ENCODE results near the gene NCLN.
A peak's percentile ranks its signal among the peaks of the same experiment; 100 is the strongest.
"Not testable (repeated sequence)": the region's sequence is repeated elsewhere in the genome, so short reads cannot be mapped to it uniquely, and the experiment has no call there.

Gene NCLN

DNA sequence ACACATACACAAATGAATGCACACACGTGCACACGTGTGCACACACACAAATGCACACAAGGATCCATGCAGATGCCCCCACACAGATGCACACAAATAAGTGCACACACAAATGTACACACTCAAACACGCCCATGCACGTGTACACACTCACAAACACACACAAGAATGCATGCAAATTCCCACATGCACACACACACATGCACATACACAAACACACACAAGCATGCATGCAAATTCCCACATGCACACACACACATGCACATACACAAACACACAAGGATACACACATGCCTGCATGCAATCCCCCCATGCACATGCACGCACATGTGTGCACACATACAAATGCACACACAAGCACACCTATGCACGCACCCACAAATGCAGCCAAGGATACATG lies 36.6 kb upstream of the NCLN start:
- no peaks in the 10 kb centered on the region for H3K27me3 Mint-ChIP-seq
- DNase-seq (ENCODE audit: low spot score in 2 of 2) (no peak), ATAC-seq (replicated peaks; ENCODE audit: extremely low read depth, poor library complexity, severe bottlenecking) (no peak)
- no peak overlapping the region for H3K27ac Mint-ChIP-seq (ENCODE audit: low read depth)
- H3K4me3 Mint-ChIP-seq, result no peak overlapping the region
- peaks cover 2% of the 10 kb centered on the region for H3K36me3 Mint-ChIP-seq (ENCODE audit: insufficient read depth)
- H3K4me1 Mint-ChIP-seq, result peaks cover 5% of the 10 kb centered on the region
- H3K9me3 Mint-ChIP-seq, result no peaks in the 10 kb centered on the region

DNA sequence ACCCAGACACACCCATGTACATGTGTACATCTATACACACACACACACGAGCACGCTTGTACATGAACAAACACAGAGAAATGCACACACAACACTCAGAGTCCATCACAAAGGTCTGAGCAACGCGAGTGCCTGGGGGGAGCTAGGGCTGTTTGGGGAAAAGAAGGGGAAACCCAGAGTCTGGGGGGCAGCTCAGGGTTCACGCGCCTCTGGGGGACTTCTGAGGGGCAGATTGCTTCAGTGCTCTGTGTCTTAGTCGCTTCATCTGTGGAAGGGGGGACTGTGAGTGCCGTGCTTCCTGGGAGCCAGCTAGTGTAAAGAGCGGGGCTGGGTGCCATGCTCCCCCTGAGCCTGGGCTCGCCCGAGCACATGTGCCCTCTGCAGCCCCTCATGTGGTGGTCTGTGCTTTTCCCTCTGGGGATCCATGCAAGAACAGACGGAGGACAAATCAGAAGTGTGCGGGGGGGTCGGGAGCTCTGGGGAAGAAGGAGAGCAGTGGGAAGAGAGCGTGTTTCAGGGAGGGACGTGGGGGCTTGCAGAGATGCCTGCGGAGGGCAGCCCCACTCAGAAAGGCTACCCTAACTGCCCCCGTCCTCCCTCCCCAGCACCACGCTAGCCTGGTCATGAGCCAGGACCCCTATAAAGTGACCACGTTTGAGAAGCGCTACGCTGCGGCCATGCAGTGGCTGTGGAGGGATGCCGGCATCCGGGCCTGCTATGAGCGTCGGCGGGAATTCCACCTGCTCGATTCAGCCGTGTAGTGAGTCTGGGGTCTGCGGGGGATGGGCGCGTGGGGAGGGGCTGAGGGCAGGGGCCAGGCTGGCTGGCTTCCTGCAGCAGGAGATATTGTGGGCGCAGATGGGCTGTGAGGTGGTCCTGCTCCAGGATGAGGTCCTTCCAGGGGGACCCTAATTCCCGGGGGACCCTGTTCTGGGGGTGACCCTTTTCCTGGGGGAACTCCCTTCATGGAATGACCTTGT lies 35.9 kb upstream of the NCLN start:
- no peak overlapping the region for H3K27ac Mint-ChIP-seq (ENCODE audit: low read depth)
- H3K4me1 Mint-ChIP-seq, result peaks cover 5% of the 10 kb centered on the region
- peaks cover 3% of the 10 kb centered on the region for H3K36me3 Mint-ChIP-seq (ENCODE audit: insufficient read depth)
- no peak overlapping the region for H3K4me3 Mint-ChIP-seq
- no peaks in the 10 kb centered on the region for H3K27me3 Mint-ChIP-seq
- H3K9me3 Mint-ChIP-seq, result no peaks in the 10 kb centered on the region
- ATAC-seq (replicated peaks; ENCODE audit: extremely low read depth, poor library complexity, severe bottlenecking), result no peak
- no peak for DNase-seq (ENCODE audit: low spot score in 2 of 2)

DNA sequence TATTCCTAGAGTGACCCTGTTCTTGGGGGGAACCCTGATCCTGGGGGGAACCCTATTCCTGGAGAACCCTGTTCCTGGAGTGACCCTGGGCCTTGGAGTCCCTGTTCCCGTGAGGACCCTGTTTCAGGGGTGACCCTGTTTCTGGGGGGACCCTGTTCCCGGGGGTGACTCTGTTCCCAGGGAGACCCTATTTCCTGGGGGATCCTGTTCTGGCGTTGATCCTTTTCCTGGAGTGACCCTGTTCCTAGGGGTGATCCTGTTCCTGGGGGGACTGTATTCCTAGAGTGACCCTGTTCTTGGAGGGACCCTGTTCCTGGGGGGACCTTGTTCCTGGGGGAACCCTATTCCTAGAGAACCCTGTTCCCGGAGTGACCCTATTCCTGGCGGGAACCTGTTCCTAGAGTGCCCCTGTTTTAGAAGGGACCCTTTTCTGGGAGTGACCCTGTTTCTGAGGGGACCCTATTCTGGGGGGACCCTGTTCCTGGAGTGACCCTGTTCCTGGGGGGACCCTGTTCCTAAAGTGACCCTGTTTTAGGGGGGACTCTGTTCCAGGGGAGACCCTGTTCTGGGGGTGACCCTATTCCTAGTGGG lies 34.9 kb upstream of the NCLN start:
- H3K27me3 Mint-ChIP-seq, result no peaks in the 10 kb centered on the region
- no peak overlapping the region for H3K27ac Mint-ChIP-seq (ENCODE audit: low read depth)
- H3K9me3 Mint-ChIP-seq, result no peaks in the 10 kb centered on the region
- ATAC-seq (replicated peaks; ENCODE audit: extremely low read depth, poor library complexity, severe bottlenecking), result no peak
- DNase-seq (ENCODE audit: low spot score in 2 of 2), result no peak
- no peak overlapping the region for H3K4me3 Mint-ChIP-seq
- peaks cover 4% of the 10 kb centered on the region for H3K36me3 Mint-ChIP-seq (ENCODE audit: insufficient read depth)
- peaks cover 5% of the 10 kb centered on the region for H3K4me1 Mint-ChIP-seq

DNA sequence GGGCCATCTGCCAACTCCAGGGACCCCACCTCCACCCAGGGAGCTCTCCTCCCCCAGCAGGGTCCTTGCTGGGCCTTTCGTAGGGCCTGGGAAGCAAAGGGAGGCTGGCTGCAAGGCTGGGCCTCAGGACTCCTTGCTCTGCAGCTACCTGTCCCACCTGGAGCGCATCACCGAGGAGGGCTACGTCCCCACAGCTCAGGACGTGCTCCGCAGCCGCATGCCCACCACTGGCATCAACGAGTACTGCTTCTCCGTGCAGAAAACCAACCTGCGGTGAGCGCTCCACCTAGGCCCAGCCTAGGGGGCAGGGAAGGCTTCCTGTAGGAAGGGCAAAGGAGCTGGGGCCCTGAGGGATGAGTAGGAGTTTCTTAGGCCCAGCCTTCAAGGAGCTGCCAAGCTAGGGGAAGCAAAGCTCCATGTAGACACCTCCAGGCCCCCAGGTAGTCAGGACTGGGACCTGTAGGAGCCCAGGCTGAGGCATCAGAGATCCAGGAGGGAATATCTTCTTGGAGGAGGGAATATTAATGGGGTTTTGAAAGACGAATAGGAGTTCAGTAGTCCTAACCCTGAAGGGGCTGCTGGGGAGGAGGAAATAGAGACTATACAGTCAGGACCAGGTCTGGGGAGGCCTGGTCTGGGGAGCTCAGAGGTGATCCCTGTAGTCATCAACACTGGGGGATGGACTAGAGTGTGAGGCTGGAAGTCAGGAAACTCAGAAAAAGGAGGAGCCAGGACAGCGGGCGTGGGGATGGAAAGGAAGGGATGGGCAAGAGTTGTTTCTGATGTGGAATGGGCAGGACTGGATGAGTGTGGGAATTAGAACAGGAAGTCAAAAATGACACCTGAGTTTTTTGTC lies 33.9 kb upstream of the NCLN start:
- peaks cover 1% of the 10 kb centered on the region for H3K4me1 Mint-ChIP-seq
- DNase-seq (ENCODE audit: low spot score in 2 of 2) (no peak), ATAC-seq (replicated peaks; ENCODE audit: extremely low read depth, poor library complexity, severe bottlenecking) (no peak)
- H3K4me3 Mint-ChIP-seq, result no peak overlapping the region
- H3K36me3 Mint-ChIP-seq (ENCODE audit: insufficient read depth), result peaks cover 3% of the 10 kb centered on the region
- H3K27ac Mint-ChIP-seq (ENCODE audit: low read depth), result no peak overlapping the region
- no peaks in the 10 kb centered on the region for H3K9me3 Mint-ChIP-seq
- H3K27me3 Mint-ChIP-seq, result no peaks in the 10 kb centered on the region

DNA sequence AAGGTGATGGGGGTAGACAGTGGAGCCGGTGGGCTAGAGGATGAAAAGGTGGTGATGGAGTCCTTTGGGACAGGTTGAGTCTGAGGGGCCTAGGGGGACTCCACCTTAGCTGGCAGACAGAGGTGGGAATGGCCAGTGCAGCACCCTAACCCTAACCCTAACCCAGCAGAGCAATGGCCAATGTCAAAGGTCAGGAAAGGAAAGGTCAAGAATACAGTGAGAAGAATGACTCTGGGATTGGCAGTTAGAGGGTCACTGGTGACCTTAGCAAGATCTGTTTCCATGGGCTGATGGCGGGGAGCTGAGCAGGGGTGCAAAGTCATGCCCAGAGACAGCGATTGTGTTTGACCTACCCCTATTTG lies 33.3 kb upstream of the NCLN start:
- no peak overlapping the region for H3K27ac Mint-ChIP-seq (ENCODE audit: low read depth)

DNA sequence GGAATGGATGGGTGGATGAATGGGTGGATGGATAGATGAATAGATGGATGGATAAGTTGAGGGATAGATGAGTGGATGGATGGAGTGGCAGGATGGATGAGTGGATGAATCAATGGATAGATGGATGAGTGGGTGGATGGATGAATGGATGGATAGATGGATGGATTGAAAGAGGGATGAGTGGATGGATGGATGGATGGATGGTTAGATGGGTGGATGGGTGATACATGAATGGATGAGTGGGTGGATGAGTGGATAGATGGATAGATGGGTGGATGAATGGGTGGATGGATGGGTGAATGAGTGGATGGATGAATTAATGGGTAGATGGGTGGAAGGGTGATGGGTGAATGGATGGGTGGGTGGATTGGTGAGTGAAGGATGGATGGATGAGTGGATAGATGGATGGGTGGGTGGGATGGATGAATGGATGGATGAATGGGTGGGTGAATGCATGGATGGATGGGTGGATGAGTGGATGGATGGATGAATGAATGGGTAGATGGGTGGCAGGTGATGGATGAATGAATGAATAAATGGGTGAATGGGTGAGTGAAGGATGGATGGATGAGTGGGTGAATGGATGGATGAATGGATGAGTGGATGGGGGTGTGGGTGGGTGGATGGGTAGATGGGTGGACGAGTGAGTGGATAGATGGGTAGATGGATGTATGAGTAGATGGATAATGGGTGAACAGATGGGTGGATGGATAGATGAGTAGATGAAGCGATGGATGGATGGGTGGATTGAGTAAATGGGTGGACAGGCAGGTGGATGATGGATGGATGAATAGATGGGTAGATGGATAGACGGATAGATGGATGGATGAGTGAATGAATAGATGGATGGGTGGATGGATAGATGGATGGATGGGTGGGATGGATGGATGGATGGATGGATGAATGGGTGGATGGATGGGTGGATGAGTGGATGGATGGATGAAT lies 32.2 kb upstream of the NCLN start:
- DNase-seq (ENCODE audit: low spot score in 2 of 2) (no peak), ATAC-seq (replicated peaks; ENCODE audit: extremely low read depth, poor library complexity, severe bottlenecking) (no peak)
- Mint-ChIP-seq H3K9me3 (no peaks in the 10 kb centered on the region), H3K27me3 (no peaks in the 10 kb centered on the region), H3K36me3 (ENCODE audit: insufficient read depth) (peaks cover 3% of the 10 kb centered on the region), H3K4me3 (no peak overlapping the region), H3K27ac (ENCODE audit: low read depth) (no peak overlapping the region), H3K4me1 (no peaks in the 10 kb centered on the region)

More for the DNA sequence above, 33.3 kb upstream of the NCLN start:
- ATAC-seq (replicated peaks; ENCODE audit: extremely low read depth, poor library complexity, severe bottlenecking) (no peak), DNase-seq (ENCODE audit: low spot score in 2 of 2) (no peak)
- Mint-ChIP-seq H3K4me3 (no peak overlapping the region), H3K9me3 (no peaks in the 10 kb centered on the region), H3K36me3 (ENCODE audit: insufficient read depth) (peaks cover 2% of the 10 kb centered on the region), H3K27me3 (no peaks in the 10 kb centered on the region), H3K4me1 (no peaks in the 10 kb centered on the region)

DNA sequence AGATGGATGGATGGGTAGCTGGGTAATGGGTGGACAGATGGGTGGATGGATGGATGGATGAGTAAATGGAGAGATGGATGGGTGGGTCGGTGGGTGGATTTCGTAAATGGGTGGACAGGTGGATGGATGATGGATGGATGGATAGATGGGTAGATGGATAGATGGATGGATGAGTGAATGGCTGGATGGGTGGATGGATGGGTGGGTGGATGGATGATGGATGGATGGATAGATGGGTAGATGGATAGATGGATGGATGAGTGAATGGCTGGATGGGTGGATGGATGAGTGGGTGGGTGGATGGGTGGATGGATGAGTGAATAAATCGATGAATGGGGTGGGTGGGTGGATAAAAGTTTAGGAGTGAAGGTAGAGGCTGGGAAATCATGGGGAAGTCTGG lies 31.3 kb upstream of the NCLN start:
- not testable (repeated sequence) for ATAC-seq (replicated peaks; ENCODE audit: extremely low read depth, poor library complexity, severe bottlenecking); H3K27ac Mint-ChIP-seq (ENCODE audit: low read depth); H3K4me3 Mint-ChIP-seq; H3K4me1 Mint-ChIP-seq; H3K9me3 Mint-ChIP-seq; H3K36me3 Mint-ChIP-seq (ENCODE audit: insufficient read depth); H3K27me3 Mint-ChIP-seq; DNase-seq (ENCODE audit: low spot score in 2 of 2)

DNA sequence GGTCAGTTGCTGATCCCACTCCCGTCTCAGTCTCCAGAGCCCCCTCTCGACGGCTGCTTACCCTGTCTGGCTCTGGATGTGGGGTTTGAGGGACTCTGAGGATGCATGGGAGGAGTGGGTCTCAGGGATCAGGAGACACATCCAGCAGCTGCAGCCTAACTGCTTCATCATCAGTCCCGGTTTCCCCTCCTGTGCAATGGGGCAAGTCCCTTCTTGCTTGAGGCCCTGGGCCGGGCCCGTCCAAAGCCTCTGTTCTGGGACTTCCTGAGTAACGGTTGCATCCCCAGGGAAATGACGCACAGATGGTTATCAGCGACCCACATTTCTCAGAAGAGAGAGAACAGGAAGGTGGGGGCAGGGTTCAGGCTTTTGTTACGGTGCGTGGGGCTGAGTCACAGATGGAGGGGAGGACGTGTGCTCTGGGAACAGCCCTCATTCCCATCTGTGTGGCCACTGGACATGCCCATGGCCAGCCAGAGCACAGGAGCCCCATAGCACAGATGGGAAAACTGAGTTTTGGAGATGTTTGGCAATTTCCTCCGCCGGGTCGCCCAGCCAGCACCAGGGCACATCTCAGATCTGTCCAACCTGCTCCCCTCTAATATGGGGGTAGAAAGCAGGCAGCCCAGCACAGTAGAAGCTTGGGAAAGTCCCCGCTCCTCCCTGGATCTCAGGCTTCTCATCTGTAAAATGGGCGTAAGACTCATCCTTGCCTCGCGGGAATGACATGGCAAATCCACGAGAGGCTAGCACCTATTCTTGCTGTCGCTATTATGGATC lies 30.6 kb upstream of the NCLN start:
- peak; percentile 93 for ATAC-seq (replicated peaks; ENCODE audit: extremely low read depth, poor library complexity, severe bottlenecking)
- Mint-ChIP-seq H3K9me3 (peaks cover 2% of the 10 kb centered on the region), H3K4me1 (no peaks in the 10 kb centered on the region), H3K27me3 (no peaks in the 10 kb centered on the region), H3K4me3 (no peak overlapping the region), H3K36me3 (ENCODE audit: insufficient read depth) (peaks cover 6% of the 10 kb centered on the region), H3K27ac (ENCODE audit: low read depth) (no peak overlapping the region)
- DNase-seq (ENCODE audit: low spot score in 2 of 2), result peak; percentile 34 to 67

DNA sequence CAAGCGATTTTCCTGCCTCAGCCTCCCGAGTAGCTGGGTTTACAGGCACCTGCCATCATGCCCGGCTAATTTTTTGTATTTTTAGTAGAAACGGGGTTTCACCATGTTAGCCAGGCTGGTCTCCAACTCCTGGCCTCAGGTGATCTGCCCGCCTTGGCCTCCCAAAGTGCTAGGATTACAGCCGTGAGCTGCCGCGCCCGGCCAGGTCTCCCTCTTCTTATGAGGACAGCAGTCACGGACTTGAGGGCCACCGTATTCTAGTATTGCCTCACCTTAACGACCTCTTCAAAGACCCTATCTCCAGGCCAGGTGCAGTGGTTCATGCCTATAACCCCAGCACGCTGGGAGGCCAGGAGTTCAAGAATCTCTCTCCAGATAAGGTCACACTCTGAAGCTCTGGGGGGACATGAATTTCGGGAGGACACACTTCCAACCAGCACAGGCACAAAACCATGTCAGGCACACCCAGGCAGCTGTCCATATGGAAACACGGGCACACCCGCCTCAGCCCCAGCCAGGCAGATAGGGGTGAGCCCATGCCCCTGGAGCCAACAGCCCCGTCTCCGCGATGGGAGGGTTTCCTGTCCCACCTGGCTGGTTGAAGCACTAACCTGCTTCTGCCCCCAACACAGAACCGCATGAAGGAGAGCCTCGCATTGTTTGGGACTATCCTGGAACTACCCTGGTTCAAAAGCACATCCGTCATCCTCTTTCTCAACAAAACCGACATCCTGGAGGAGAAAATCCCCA lies 28.5 kb upstream of the NCLN start:
- Mint-ChIP-seq H3K27ac (ENCODE audit: low read depth) (no peak overlapping the region), H3K36me3 (ENCODE audit: insufficient read depth) (peaks cover 7% of the 10 kb centered on the region), H3K27me3 (no peaks in the 10 kb centered on the region), H3K4me3 (no peak overlapping the region), H3K9me3 (peaks cover 5% of the 10 kb centered on the region), H3K4me1 (no peaks in the 10 kb centered on the region)
- no peak for ATAC-seq (replicated peaks; ENCODE audit: extremely low read depth, poor library complexity, severe bottlenecking)
- no peak for DNase-seq (ENCODE audit: low spot score in 2 of 2)

DNA sequence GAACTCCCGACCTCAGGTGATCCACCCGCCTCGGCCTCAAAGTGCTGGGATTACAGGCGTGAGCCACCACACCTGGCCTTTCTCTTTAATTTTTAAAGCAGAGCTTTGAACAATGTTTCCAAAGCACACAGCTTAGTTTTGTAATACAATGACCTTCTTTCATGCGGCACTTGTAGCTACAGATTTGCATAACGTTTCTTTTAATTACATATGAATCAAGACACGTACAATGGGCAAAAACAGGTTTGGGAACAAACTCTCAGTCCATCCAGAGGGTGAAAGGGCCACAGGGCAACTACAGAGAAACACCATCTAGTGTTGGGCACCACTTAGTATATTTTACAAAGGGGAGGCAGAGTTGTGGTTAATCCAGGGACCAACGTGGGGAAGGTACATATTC lies 26.2 kb upstream of the NCLN start:
- H3K27me3 Mint-ChIP-seq, result no peaks in the 10 kb centered on the region
- H3K4me1 Mint-ChIP-seq, result peaks cover 8% of the 10 kb centered on the region
- H3K36me3 Mint-ChIP-seq (ENCODE audit: insufficient read depth), result peaks cover 7% of the 10 kb centered on the region
- H3K9me3 Mint-ChIP-seq, result peaks cover 5% of the 10 kb centered on the region
- no peak overlapping the region for H3K4me3 Mint-ChIP-seq
- ATAC-seq (replicated peaks; ENCODE audit: extremely low read depth, poor library complexity, severe bottlenecking) (no peak), DNase-seq (ENCODE audit: low spot score in 2 of 2) (no peak)
- H3K27ac Mint-ChIP-seq (ENCODE audit: low read depth), result no peak overlapping the region

DNA sequence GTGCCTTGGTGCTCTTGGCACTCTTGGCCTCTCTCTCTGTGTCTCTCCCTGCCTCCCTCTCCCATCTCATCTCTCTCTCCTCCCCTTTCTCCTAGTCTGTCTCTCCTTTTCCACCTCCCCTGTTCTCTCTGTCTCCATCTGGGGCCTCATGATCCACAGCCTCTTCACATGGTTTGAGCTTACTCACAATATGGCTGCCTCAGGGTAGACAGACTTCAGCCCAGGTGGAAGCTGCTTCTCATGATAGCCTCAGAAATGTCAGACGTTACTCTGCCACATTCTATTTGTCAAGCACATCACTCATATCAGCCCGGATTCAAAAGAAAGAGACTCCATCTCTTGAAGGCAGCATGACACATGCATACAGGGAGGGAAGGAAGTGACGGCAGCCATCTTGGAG lies 25.5 kb upstream of the NCLN start:
- peaks cover 6% of the 10 kb centered on the region for H3K36me3 Mint-ChIP-seq (ENCODE audit: insufficient read depth)
- ATAC-seq (replicated peaks; ENCODE audit: extremely low read depth, poor library complexity, severe bottlenecking) (no peak), DNase-seq (ENCODE audit: low spot score in 2 of 2) (no peak)
- H3K4me3 Mint-ChIP-seq, result no peak overlapping the region
- no peaks in the 10 kb centered on the region for H3K27me3 Mint-ChIP-seq
- H3K4me1 Mint-ChIP-seq, result peaks cover 8% of the 10 kb centered on the region
- peaks cover 5% of the 10 kb centered on the region for H3K9me3 Mint-ChIP-seq
- H3K27ac Mint-ChIP-seq (ENCODE audit: low read depth), result no peak overlapping the region
